ENCODE results near the gene RABEP1. TPM values are rescaled to one million over a fixed set of nuclear protein-coding genes. Genes with fewer than 3 reads are reported as not detected.

RABEP1 gene
- total RNA-seq, 1 experiment from 2014 or later: 71.3 TPM

GRCh38 chr17:5272322-5272721 lies 9.8 kb upstream of the RABEP1 start:
- H3K36me3 ChIP-seq (ENCODE audit: insufficient read depth, low read length, poor library complexity, severe bottlenecking): no peaks in the 10 kb centered on the region
- ChIA-PET POLR2A (ENCODE audit: low non-redundant PET) (no interaction called here), CTCF (no interaction called here)
- no peak overlapping the region for H3K27ac ChIP-seq (ENCODE audit: low read depth, low read length, poor library complexity, severe bottlenecking)
- no peaks in the 10 kb centered on the region for H3K9me3 ChIP-seq (ENCODE audit: low read depth, low read length, poor library complexity, severe bottlenecking)
- DNase-seq (ENCODE audit: low spot score): no peak
- no peaks in the 10 kb centered on the region for H3K4me1 ChIP-seq (ENCODE audit: insufficient read depth, low read length, poor library complexity, severe bottlenecking)
- no peak overlapping the region for H3K4me3 ChIP-seq (ENCODE audit: low read depth, low read length, poor library complexity, severe bottlenecking)
- H3K27me3 ChIP-seq (replicated peaks; ENCODE audit: insufficient read depth, low read depth, low read length, poor library complexity): no peaks in the 10 kb centered on the region
- TF ChIP-seq CTCF (conservative IDR thresholded peaks at IDR 0.05; ENCODE audit: low read depth, low read length): no peak
- no peak for TF ChIP-seq EZH2 (IDR thresholded peaks at IDR 0.05; ENCODE audit: borderline replicate concordance, low read depth, low read length, poor library complexity, severe bottlenecking)
- intact Hi-C loops (cut with micrococcal nuclease; ENCODE audit: unreplicated experiment): no loop called here
- BruUV-seq (replicated peaks): no TSS peak

- POLR2A ChIA-PET (ENCODE audit: low non-redundant PET): no interaction called here
- CTCF ChIA-PET: no interaction called here
Observed at GRCh38 chr17:5282642-5283217, 646 bp downstream of the RABEP1 start.

GRCh38 chr17:5283571-5284315 lies 1.7 kb downstream of the RABEP1 start:
- peaks cover 12% of the 10 kb centered on the region for H3K4me1 ChIP-seq (ENCODE audit: insufficient read depth, low read length, poor library complexity, severe bottlenecking)
- no peaks in the 10 kb centered on the region for H3K9me3 ChIP-seq (ENCODE audit: low read depth, low read length, poor library complexity, severe bottlenecking)
- no peak for DNase-seq (ENCODE audit: low spot score)
- no peaks in the 10 kb centered on the region for H3K27me3 ChIP-seq (replicated peaks; ENCODE audit: insufficient read depth, low read depth, low read length, poor library complexity)
- H3K27ac ChIP-seq (ENCODE audit: low read depth, low read length, poor library complexity, severe bottlenecking): no peak overlapping the region
- peak overlapping the region; percentile 84 for H3K4me3 ChIP-seq (ENCODE audit: low read depth, low read length, poor library complexity, severe bottlenecking)
- ChIA-PET POLR2A (ENCODE audit: low non-redundant PET) (no interaction called here), CTCF (no interaction called here)
- H3K36me3 ChIP-seq (ENCODE audit: insufficient read depth, low read length, poor library complexity, severe bottlenecking): no peaks in the 10 kb centered on the region
- intact Hi-C loops (cut with micrococcal nuclease; ENCODE audit: unreplicated experiment): no loop called here
- no peak for TF ChIP-seq EZH2 (IDR thresholded peaks at IDR 0.05; ENCODE audit: borderline replicate concordance, low read depth, low read length, poor library complexity, severe bottlenecking)
- no peak for TF ChIP-seq CTCF (conservative IDR thresholded peaks at IDR 0.05; ENCODE audit: low read depth, low read length)
- no TSS peak for BruUV-seq (replicated peaks)

More at GRCh38 chr17:5282642-5283217, 646 bp downstream of the RABEP1 start:
- BruUV-seq (replicated peaks): TSS peak; percentile 52
- intact Hi-C loops (cut with micrococcal nuclease; ENCODE audit: unreplicated experiment): no loop called here
- Histone ChIP-seq H3K27me3 (replicated peaks; ENCODE audit: insufficient read depth, low read depth, low read length, poor library complexity) (no peaks in the 10 kb centered on the region), H3K4me3 (ENCODE audit: low read depth, low read length, poor library complexity, severe bottlenecking) (peak overlapping the region; percentile 84), H3K4me1 (ENCODE audit: insufficient read depth, low read length, poor library complexity, severe bottlenecking) (peaks cover 12% of the 10 kb centered on the region), H3K27ac (ENCODE audit: low read depth, low read length, poor library complexity, severe bottlenecking) (peak overlapping the region; percentile 76), H3K36me3 (ENCODE audit: insufficient read depth, low read length, poor library complexity, severe bottlenecking) (no peaks in the 10 kb centered on the region), H3K9me3 (ENCODE audit: low read depth, low read length, poor library complexity, severe bottlenecking) (no peaks in the 10 kb centered on the region)
- TF ChIP-seq EZH2 (IDR thresholded peaks at IDR 0.05; ENCODE audit: borderline replicate concordance, low read depth, low read length, poor library complexity, severe bottlenecking) (no peak), CTCF (conservative IDR thresholded peaks at IDR 0.05; ENCODE audit: low read depth, low read length) (no peak)
- peak; percentile 37 for DNase-seq (ENCODE audit: low spot score)

Data from A673 (cell line).